K562 (cell line): ENCODE measurements around the gene ZW10. TPM values are rescaled to one million over a fixed set of nuclear protein-coding genes. Genes with fewer than 3 reads are reported as not detected.

Source experiments
- ATAC-seq: fragments of 200-7000 bp; cut with Tn5 transposase; 3 replicates; pipeline ENCODE4 v1.9.1; 2020; ENCODE audit warnings: moderate library complexity
- BruUV-seq: library from RNA; stranded (reverse); fragments of 400-500 nt; replicated peaks from 2 replicates; lab custom pipeline; 2021; lab: Mats Ljungman, UMichigan
- CTCF ChIA-PET: fragments of 300-600 bp; formaldehyde crosslinking; extraction: SDS; loops from one replicate; lab custom pipeline; 2021; ENCODE audit warnings: low intra/inter-chr PET ratio; lab: Yijun Ruan, JAX
- POLR2A ChIA-PET: fragments of 300-600, 350-650 bp; sonication (Branson Sonifier 250); formaldehyde crosslinking; extraction: SDS; loops from one replicate; lab custom pipeline; 2021; ENCODE audit warnings: antibody characterized with exemption, inconsistent platforms; lab: Yijun Ruan, JAX
- DNase-seq, 4 experiments: peaks; one replicate each; pipeline versions ENCODE4 v3.0.0 to v3.0.0-alpha.2; 2011 to 2018; ENCODE audit warnings: low spot score in 3 of 4, mixed read lengths in 3 of 4; ENCODE audit errors: extremely low read depth in 1 of 4
- FAIRE-seq: peaks from 2 replicates; lab custom pipeline; 2011; peaks lifted over from hg19 to GRCh38; lab: Jason Lieb, UNC
- H2AFZ ChIP-seq: 2 replicates; pipeline ENCODE4 v1.6.0; 2011; ENCODE audit warnings: low read depth, low read length, control low read depth, inconsistent platforms
- H3K27ac ChIP-seq: fragments of 200-600 bp; 3 replicates; pipeline ENCODE4 v1.8.0; 2011; ENCODE audit warnings: low read depth, mild to moderate bottlenecking, control low read depth, inconsistent platforms, low read length, moderate library complexity, mixed read lengths; ENCODE audit errors: extremely low read depth
- H3K27me3 ChIP-seq, 2 experiments: fragments of 300-600 bp in 1 of 2; 2 replicates in 1 of 2; 3 replicates in 1 of 2; pipeline versions ENCODE4 v1.6.0 to v1.8.0; 2011; ENCODE audit warnings: inconsistent platforms in 2 of 2, low read length in 2 of 2, mild to moderate bottlenecking in 1 of 2, mixed read lengths in 1 of 2, moderate library complexity in 1 of 2; ENCODE audit not compliant: control insufficient read depth in 2 of 2, insufficient read depth in 2 of 2
- H3K36me3 ChIP-seq: fragments of 300-600 bp; 3 replicates; pipeline ENCODE4 v1.8.0; 2011; ENCODE audit warnings: mild to moderate bottlenecking, low read length, inconsistent platforms; ENCODE audit not compliant: control insufficient read depth, insufficient read depth
- H3K4me1 ChIP-seq, 2 experiments: fragments of 200-600 bp in 1 of 2; replicated peaks in 1 of 2; 2 replicates in 1 of 2; 3 replicates in 1 of 2; pipeline versions ENCODE4 v1.5.1 to v1.8.0; 2011; ENCODE audit warnings: inconsistent platforms in 2 of 2, low read length in 2 of 2, mild to moderate bottlenecking in 1 of 2, mixed read lengths in 1 of 2, moderate library complexity in 1 of 2; ENCODE audit not compliant: control insufficient read depth in 2 of 2, insufficient read depth in 2 of 2
- H3K4me2 ChIP-seq: 2 replicates; pipeline ENCODE4 v1.6.1; 2011; ENCODE audit warnings: low read length, control low read depth, inconsistent platforms, mixed read lengths; ENCODE audit not compliant: insufficient read depth
- H3K4me3 ChIP-seq: fragments of 200-600 bp; sonication (generic), shearing (Covaris generic); 2 replicates; pipeline ENCODE4 v1.5.1; 2016; ENCODE audit warnings: control low read depth, inconsistent platforms
- H3K79me2 ChIP-seq: fragments of 200-600 bp; 3 replicates; pipeline ENCODE4 v1.8.0; 2011; ENCODE audit warnings: low read length, inconsistent platforms; ENCODE audit not compliant: control insufficient read depth, insufficient read depth
- H3K9ac ChIP-seq, 2 experiments: 2 replicates each; pipeline versions ENCODE4 v1.6.0 to v1.6.1; 2011; ENCODE audit warnings: low read depth in 2 of 2, low read length in 2 of 2, control low read depth in 1 of 2, inconsistent platforms in 1 of 2, mild to moderate bottlenecking in 1 of 2, mixed read lengths in 1 of 2; ENCODE audit not compliant: insufficient read depth in 1 of 2
- H3K9me1 ChIP-seq: one replicate; pipeline ENCODE4 v1.6.0; 2011; ENCODE audit warnings: inconsistent platforms, mild to moderate bottlenecking, low read length, moderate library complexity; ENCODE audit not compliant: control insufficient read depth, insufficient read depth
- H3K9me3 ChIP-seq: replicated peaks from 2 replicates; pipeline ENCODE4 v1.5.1; 2011; ENCODE audit warnings: low read depth, low read length, inconsistent platforms; ENCODE audit not compliant: control insufficient read depth, insufficient read depth
- H4K20me1 ChIP-seq: replicated peaks from 2 replicates; pipeline ENCODE4 v1.6.1; 2011; ENCODE audit warnings: low read length, inconsistent platforms, mixed read lengths; ENCODE audit not compliant: control insufficient read depth, insufficient read depth
- BRD9 ChIP-seq: fragments of 450-650 bp; IDR thresholded peaks from 2 replicates; pipeline ENCODE4 v1.6.1; 2018; ENCODE audit warnings: low read depth; ENCODE audit not compliant: partially characterized antibody
- CREM ChIP-seq: IDR thresholded peaks from 2 replicates; pipeline ENCODE4 v1.6.1; 2014; ENCODE audit warnings: antibody characterized with exemption, low read depth
- EGR1 ChIP-seq: fragments of 450-650 bp; conservative IDR thresholded peaks from 2 replicates; pipeline ENCODE4 v1.6.1; 2017; ENCODE audit warnings: mild to moderate bottlenecking
- ELF2 ChIP-seq: fragments of 250-450 bp; sonication (Bioruptor Pico); IDR thresholded peaks from 2 replicates; pipeline ENCODE4 v1.5.0; 2021; ENCODE audit warnings: mild to moderate bottlenecking
- HINFP ChIP-seq: fragments of 450-650 bp; conservative IDR thresholded peaks from 2 replicates; pipeline ENCODE4 v1.6.1; 2016; ENCODE audit warnings: missing genetic modification characterization, low read depth, mild to moderate bottlenecking, control low read depth, missing compliant biosample characterization
- MLX ChIP-seq, 2 experiments: fragments of 450-650 bp in 1 of 2; sonication (generic) in 1 of 2; formaldehyde crosslinking; conservative IDR thresholded peaks; 2 replicates each; pipeline versions ENCODE4 v1.4.0 to v1.8.1; 2020 to 2022; ENCODE audit warnings: mild to moderate bottlenecking in 1 of 2, missing genetic modification reagents in 1 of 2
- MTA2 ChIP-seq: fragments of 450-650 bp; IDR thresholded peaks from 2 replicates; pipeline ENCODE4 v1.6.1; 2016; ENCODE audit warnings: low read depth
- PHF8 ChIP-seq: fragments of 200-600 bp; sonication (generic); IDR thresholded peaks from 2 replicates; pipeline ENCODE4 v1.6.1; 2012; ENCODE audit warnings: mixed run types, mild to moderate bottlenecking, inconsistent platforms, low read length, moderate library complexity, borderline replicate concordance
- SMAD4 ChIP-seq: fragments of 250-450 bp; sonication (Bioruptor Pico); conservative IDR thresholded peaks from 2 replicates; pipeline ENCODE4 v1.8.0; 2021; ENCODE audit warnings: inconsistent platforms, mild to moderate bottlenecking, moderate library complexity
- SP1 ChIP-seq: sonication (generic); formaldehyde crosslinking; IDR thresholded peaks from 2 replicates; pipeline ENCODE4 v1.8.1; 2022; ENCODE audit warnings: mild to moderate bottlenecking, missing genetic modification reagents
- TRIM25 ChIP-seq: fragments of 450-650 bp; IDR thresholded peaks from 2 replicates; pipeline ENCODE4 v1.7.0; 2016; ENCODE audit warnings: borderline replicate concordance
- ZC3H8 ChIP-seq: fragments of 450-650 bp; IDR thresholded peaks from 2 replicates; pipeline ENCODE4 v1.6.1; 2017
- ZNF143 ChIP-seq: sonication (generic); formaldehyde crosslinking; IDR thresholded peaks from 2 replicates; pipeline ENCODE4 v1.9.0; 2022; ENCODE audit warnings: mild to moderate bottlenecking, missing genetic modification reagents
- ZNF184 ChIP-seq: sonication (generic); formaldehyde crosslinking; IDR thresholded peaks from 2 replicates; pipeline ENCODE4 v1.5.0; 2020; ENCODE audit warnings: missing genetic modification reagents
- ZNF408 ChIP-seq: fragments of 250-450 bp; sonication (Bioruptor Pico); IDR thresholded peaks from 2 replicates; pipeline ENCODE4 v1.4.0; 2020; ENCODE audit warnings: low read depth, mild to moderate bottlenecking, moderate library complexity
- ZNF584 ChIP-seq: fragments of 200-800 bp; sonication (Bioruptor generic); IDR thresholded peaks from 2 replicates; pipeline ENCODE4 v1.6.1; 2016; ENCODE audit warnings: low read depth, mild to moderate bottlenecking, missing genetic modification characterization, missing compliant biosample characterization
- ZZZ3 ChIP-seq: fragments of 450-650 bp; IDR thresholded peaks from 2 replicates; pipeline ENCODE4 v1.6.1; 2016; ENCODE audit warnings: antibody characterized with exemption, mild to moderate bottlenecking, moderate library complexity
- WGBS: fragments of 100-300 bp; shearing (Covaris generic); methylation state at CpG from one replicate; pipeline ENCODE4 v1.1.6; 2016; ENCODE audit warnings: low coverage, mixed read lengths; ENCODE audit not compliant: insufficient coverage; ENCODE audit errors: missing lambda C conversion rate; 5-methylcytosine and 5-hydroxymethylcytosine counted together
- in situ Hi-C: fragments of 300-500 bp; cut with MboI; formaldehyde crosslinking; loops from 4 replicates; pipeline ENCODE4 v1.15.0; 2018; ENCODE audit warnings: inconsistent platforms, mixed read lengths
- intact Hi-C: fragments of 100-400 bp; cut with micrococcal nuclease; formaldehyde crosslinking; loops from 2 replicates; pipeline ENCODE4 v1.14.2; 2022
- polyA plus RNA-seq, 8 experiments: library from polyadenylated mRNA; depleted of rRNA in 4 of 8; stranded (reverse) in 5 of 8; unstranded in 3 of 8; fragments of >200 nt; fragmentation: Nextera tagmentation in 2 of 8; fragmentation: Illumina TruSeq in 1 of 8; extraction: Ambion mirVana in 2 of 8; extraction: Trizol in 1 of 8; gene quantifications; 2 replicates each; pipeline versions ENCODE4 v1.2.1 to v1.2.3, GENCODE V29; 2011 to 2014; ENCODE audit warnings: inconsistent platforms in 1 of 8, missing spikeins in 1 of 8
- total RNA-seq, 7 experiments: library from RNA; depleted of rRNA in 6 of 7; stranded (reverse); fragments of >200 nt in 6 of 7; fragmentation: Illumina TruSeq in 2 of 7; extraction: Trizol in 2 of 7; gene quantifications; 2 replicates each; pipeline versions ENCODE4 v1.2.1 to v1.2.3, GENCODE V29; 2011 to 2021; ENCODE audit warnings: low replicate concordance in 1 of 7

Gene ZW10
- total and polyA plus RNA-seq, 9 of the 15 experiments (the other 6 are each of a cell fraction or from before 2014, with no cell fraction given) = 9.4 to 37.7 (median 25.0) TPM

DNA sequence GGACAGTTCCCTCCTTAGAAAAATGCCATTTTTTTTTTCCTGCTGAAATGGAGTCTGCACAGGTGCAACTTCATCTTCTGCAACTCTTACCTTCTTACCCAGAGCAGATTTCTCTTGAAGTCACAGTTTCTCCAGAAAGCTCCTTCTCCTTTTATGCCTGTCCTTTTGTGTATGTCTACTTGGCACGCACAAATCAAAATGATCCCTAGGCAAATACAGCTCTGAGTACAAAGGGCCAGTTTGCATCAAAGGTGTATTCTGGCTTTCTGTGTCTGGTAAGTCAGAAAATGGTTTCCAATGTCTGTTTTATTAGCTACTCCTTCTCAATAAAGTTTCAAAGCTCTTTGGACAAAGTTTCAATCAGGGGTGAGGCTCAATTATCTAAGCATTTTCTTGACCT, 8.6 kb upstream of the ZW10 start:
- Histone ChIP-seq H3K36me3 (no peaks in the 10 kb centered on the region), H3K9me1 (no peaks in the 10 kb centered on the region), H3K9me3 (no peaks in the 10 kb centered on the region), H3K9ac (no peak overlapping the region), H3K79me2 (no peaks in the 10 kb centered on the region), H3K4me2 (no peak overlapping the region), H3K27me3 (peaks cover 27 to 42% of the 10 kb centered on the region in 2 experiments), H3K4me1 (no peaks in the 10 kb centered on the region; a peak in 1 of 5 replicates), H3K4me3 (no peak overlapping the region), H2AFZ (no peak overlapping the region), H3K27ac (no peak overlapping the region), H4K20me1 (no peaks in the 10 kb centered on the region)
- CTCF ChIA-PET = no interaction called here
- in situ Hi-C loops = no loop called here
- no TSS peak for BruUV-seq
- POLR2A ChIA-PET = interaction anchor here (0.6 to 1.3 kb wide), 6 partner anchors 9 to 198 kb away, joined by 3 to 4 read pairs (median 3); partner anchors contain the start of gene ZW10
- DNase-seq (no peak), ATAC-seq (no peak), FAIRE-seq (no peak)
- intact Hi-C loops = no loop called here
- no peak for TF ChIP-seq CREM
- no peak for TF ChIP-seq BRD9
- no peak for TF ChIP-seq TRIM25
- no peak for TF ChIP-seq MLX (CRISPR knock-in tag; conservative IDR thresholded peaks at IDR 0.05)
- no peak for TF ChIP-seq SMAD4 (CRISPR knock-in tag)
- no peak for TF ChIP-seq HINFP
- TF ChIP-seq MTA2 = no peak
- TF ChIP-seq ZNF143 (CRISPR knock-in tag) = no peak
- no peak for TF ChIP-seq ZZZ3
- TF ChIP-seq ELF2 (CRISPR knock-in tag) = no peak
- no peak for TF ChIP-seq EGR1
- no peak for TF ChIP-seq ZNF184
- no peak for TF ChIP-seq PHF8
- TF ChIP-seq ZNF584 (CRISPR knock-in tag) = no peak
- TF ChIP-seq ZC3H8 = no peak
- no peak for TF ChIP-seq ZNF408 (CRISPR knock-in tag)
- no peak for TF ChIP-seq SP1 (CRISPR knock-in tag)
- 0% methylated on average over 1 of the region's 1 CpG for WGBS
